Stimulated activated CD4-positive, alpha-beta T cell treated with anti-CD3 and anti-CD28 coated beads, Interleukin-15, amount 100 ng/mL, for 24 hours (primary cell): Measurements from ENCODE around the gene RRAD.
A peak's percentile ranks its signal among the peaks of the same experiment; 100 is the strongest.
"Not testable (repeated sequence)": the region's sequence is repeated elsewhere in the genome, so short reads cannot be mapped to it uniquely, and the experiment has no call there.

ENCODE experiments used
- DNase-seq: peaks from one replicate; pipeline ENCODE4 v3.0.0-alpha.2; 2020

The RRAD gene

DNA sequence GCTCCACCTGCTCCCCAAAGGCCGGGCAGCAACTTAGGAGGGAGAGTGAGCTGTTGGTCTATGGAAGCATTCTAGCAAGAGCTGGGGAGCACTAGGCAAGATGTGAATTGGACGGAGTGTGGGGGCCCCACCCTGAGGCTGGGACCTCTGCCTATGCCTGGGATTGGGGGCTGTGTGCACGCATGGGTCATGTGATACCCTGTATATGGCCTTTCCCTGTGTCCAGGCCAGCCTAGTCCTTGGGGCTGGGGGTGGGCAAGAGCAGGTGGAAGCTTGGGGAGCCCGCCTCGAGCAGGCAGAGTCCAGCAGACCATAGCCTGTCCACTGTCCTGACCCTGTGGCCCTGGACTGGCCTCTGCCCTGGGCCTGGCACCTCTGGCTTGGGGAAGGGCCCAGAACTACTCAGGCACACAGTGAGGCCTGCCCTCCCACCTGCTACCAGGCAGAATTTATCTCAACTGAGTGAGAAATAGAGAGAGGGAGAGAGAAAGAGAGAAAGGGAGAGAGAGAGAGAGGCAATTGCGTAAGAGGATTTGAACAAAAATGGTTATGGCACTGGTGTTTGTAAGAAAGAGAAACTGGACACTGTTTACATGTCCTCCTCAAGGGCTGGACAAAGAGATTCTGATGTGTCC is 25.9 kb downstream of the RRAD start:
- DNase-seq = no peak

DNA sequence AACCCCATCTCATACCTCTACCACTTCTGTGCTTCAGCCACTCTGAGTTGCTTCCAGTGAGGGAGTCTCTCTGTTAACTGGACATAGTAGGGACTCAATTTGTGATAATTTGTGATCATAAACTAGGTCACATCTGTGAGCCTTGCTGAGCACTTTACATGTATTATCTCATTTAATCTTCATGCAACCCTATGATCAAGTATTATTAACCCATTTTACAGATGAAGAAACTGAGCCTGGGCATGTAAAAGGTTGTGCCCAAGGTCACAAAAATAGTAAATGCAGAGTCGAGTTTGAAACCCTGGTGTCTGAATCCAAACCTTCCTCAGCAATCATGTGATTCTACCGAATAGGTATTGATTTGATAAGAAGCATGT is 26.4 kb downstream of the RRAD start:
- DNase-seq = no peak

DNA sequence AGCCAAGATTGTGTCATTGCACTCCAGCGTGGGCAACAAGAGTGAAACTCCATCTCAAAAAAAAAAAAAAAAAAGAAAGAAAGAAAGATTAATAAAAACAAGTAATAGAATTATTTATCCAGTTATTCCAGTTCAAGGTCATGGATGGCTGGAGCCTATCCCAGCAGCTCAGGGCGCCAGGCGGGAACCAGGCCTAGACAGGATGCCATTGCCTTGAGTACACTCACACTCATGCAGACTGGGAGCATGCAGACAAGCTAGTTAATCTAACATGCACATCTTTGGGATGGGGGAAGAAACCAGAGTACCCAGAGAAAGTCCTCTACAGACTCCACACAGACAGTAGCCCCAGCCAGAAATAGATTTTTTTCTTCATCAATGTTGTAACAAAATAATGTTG is 27.1 kb downstream of the RRAD start:
- DNase-seq = no peak

GRCh38 chr16:66896682-66897081 is 28.7 kb downstream of the RRAD start:
- not testable (repeated sequence) for DNase-seq

DNA sequence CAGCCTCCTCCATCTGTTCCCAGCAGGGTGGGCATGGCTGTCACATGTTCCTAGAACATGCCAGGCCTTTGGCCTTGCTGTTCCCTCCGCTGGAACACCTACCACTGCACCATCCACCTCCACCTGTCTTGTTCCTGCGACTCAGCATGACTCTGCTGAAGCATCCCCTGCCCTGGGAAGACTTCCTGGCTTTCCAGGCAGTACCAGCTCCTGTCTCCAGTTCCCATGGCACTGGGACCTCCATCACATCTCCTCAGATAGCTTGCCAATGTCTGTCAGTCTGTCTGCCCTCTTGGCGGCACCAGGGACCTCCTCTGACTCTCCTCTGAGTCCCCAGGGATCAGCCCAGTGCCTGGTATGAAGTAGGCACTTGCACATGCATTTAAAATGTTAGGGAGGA is 29.3 kb downstream of the RRAD start:
- no peak for DNase-seq

- no peak for DNase-seq
These were observed 29.7 kb downstream of the RRAD start for GRCh38 chr16:66895689-66895979.

DNA sequence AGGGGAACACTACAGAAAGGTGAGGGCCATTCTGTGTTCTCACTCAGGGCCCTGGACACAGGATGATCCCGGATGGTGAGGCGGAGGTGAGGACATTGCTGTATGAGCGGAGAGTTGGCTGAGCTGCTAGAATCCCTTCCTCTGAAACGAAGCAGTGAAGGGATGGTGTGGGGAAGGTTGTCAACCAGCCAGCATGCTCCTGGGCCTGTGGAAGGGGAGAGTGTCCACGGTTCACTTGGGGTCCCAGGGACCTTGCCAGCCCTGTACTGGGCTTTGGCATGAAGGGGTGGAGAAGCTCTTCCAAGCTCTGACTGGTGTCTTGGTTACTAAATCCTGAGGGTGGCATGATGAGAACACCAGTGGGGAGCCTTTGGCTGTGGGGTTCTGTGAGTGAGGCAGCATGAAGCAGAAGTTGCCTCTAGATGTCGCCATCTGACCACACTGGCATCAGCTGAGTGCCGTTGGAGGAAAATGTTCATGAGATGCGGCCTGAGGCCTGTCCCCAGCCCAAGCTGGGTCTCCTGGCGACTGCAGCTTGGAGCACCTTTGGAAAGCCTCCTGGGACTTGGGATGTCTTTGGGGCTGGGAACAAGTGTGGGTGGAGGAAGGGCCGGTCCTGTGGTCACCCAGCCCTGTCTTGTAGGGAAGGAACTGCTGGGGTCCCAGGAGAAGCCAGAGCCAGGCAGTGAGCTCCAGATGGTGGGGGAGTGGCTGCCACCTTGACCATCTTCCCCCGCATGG is 30.2 kb downstream of the RRAD start:
- peak; percentile 64 for DNase-seq

DNA sequence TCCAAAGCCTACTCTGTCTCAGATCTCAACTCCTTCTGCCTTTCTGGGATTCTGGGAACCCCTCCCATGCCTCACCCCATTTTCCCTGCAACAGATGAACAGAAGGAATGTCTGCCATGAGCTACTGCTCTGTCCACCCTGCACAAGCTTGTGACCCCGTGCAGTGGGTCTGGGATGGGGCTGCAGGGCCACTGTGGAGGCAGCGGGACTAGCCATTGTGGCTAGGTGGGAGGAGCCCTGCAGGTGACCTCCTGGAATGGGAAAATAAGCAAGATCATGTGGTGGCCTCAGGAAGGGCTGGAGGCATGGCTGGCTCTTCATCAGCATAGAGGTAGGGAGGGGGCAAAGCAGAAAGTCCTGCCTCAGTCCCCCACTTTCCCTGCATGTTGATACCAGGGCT is 31.3 kb downstream of the RRAD start:
- DNase-seq = no peak

DNA sequence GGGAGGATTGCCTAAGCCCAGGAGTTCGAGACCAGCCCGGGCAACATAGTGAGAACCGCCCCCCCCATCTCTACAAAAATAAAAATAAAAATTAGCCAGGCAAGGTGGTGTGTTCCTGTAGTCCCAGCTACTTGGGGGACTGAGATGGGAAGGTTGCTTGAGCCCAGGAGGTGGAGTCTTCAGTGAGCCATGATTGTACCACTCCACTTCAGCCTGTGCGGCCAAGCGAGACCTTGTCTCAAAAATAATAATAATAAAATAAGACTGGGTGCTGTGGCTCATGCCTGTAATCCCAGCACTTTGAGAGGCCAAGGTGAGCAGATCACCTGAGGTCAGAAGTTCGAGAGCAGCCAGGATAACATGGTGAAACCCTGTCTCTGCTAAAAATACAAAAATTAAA is 33.5 kb downstream of the RRAD start:
- DNase-seq = no peak

DNA sequence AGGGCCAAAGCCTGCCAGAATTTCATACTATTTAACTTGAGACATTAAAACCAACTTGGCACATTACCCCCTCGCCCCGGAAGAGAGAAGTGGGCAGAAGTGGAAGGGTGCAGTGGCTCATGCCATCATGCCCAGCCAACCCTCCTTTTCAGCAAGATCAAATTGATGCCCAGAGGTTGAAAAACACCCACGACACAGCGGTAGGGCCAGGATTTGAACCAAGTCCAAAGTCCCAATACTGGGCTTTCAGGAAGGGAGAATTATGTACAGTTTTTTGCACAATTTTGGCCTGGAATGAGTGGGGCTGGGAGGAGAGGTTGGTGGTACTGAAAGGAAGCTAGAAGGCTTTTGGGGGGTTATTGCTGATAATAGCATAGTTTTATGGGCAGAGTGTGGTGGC is 34.0 kb downstream of the RRAD start:
- DNase-seq = no peak

DNA sequence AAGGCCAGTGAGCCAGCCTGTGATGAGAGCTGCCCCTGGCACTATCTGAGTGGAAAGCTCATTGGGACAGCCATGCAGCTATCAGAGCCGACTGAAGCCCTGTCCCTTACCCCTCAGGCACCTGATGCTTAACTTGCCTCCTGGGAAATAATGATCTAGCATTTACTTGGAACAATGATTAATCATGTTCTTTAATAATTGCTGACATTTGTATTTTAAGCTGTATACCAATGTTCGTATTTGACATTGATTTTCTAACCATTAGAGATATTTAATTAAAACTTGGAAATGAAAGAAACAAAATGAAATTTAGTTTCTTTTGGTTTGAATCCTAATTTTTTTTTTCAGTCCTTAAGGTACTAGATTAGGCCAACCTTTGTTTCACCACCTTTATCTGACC is 34.5 kb downstream of the RRAD start:
- DNase-seq = no peak

- DNase-seq = no peak
These were observed 35.7 kb downstream of the RRAD start for GRCh38 chr16:66889622-66890021.

DNA sequence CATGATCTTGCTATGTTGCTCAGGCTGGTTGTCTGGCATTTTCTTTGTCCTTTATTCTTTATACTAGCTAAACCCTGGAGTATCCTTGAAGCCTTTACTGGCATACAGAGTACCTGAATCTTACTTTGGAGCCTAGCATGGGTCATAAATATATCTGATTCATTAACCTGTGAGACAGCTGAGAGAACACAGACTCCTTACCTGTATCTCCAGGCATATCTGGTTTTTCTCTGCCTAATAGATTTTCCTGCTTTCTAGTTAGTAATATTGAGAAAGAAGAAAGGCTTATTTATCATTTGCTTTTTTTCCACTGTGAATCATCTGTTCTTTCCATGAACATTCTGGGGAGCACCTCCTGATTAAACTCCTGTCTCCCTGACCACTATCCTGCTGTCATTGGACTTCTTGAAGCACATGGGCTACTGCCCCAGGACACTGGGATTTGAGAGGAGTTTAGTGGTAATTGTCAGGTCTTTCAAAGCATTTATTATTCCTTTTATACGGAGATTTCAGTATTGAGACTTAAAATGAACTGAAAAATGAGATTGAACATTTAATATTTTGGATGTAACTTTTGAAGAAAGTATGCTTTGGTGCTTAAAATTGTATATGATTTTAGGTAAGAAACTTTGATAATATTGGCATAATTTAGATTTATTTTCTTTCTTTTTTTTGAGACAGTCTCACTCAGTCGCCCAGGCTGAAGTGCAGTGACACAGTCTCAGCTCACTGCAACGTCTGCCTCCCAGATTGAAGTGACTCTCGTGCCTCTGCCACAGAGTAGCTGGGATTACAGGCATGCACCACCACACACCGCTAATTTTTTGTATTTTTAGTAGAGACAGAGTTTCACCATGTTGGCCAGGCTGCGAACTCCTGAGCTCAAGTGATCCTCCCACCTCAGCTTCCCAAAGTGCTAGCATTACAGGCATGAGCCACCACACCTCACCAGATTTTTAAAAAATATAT is 36.4 kb downstream of the RRAD start:
- DNase-seq = no peak

DNA sequence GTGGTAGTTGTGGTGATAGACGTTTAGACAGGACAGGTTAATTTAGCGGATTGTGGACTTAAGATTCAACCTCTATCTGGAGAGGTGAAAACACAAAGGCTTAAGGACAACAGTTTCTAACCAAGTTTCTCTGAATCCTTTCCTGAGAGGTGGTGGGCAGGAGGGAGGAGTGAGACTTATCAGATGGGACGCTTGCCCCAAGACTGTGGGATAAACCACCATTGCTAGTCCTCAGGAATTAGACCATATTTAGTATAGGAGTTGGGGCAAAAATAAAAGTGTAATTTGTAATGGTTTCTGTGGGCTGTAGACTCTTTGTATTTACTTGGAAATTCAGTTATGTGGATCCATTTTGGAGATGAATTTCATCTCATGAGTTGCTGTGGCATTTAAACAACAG is 38.4 kb downstream of the RRAD start:
- no peak for DNase-seq

DNA sequence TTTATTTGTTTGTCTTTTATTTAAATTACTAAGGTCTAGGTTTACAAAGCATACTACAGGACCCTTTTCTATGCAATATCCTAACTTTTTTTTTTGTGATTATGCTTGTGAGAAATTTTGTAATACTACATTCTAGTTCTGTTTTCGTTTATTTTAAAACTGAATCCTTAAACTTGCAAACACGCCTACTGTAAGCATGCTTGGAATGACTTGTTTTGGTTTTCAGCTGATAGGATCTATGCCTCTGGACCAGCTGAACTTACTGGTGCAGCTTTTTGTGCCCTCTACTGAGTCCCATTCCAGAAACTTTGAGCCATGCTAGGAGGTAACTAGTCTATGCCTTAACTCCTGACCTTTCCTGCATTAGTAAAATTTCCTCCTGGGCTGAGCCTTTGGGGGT is 39.0 kb downstream of the RRAD start:
- no peak for DNase-seq

DNA sequence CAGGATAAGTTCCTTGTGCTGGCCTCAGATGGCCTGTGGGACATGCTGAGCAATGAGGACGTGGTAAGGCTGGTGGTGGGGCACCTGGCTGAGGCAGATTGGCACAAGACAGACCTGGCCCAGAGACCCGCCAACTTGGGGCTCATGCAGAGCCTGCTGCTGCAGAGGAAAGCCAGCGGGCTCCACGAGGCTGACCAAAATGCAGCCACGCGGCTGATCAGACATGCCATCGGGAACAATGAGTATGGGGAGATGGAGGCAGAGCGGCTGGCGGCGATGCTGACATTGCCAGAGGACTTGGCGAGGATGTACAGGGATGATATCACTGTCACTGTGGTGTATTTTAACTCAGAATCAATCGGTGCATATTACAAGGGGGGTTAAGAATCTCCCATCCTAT is 39.8 kb downstream of the RRAD start:
- no peak for DNase-seq

- no peak for DNase-seq
These were observed 42.6 kb downstream of the RRAD start for GRCh38 chr16:66882702-66883101.

DNA sequence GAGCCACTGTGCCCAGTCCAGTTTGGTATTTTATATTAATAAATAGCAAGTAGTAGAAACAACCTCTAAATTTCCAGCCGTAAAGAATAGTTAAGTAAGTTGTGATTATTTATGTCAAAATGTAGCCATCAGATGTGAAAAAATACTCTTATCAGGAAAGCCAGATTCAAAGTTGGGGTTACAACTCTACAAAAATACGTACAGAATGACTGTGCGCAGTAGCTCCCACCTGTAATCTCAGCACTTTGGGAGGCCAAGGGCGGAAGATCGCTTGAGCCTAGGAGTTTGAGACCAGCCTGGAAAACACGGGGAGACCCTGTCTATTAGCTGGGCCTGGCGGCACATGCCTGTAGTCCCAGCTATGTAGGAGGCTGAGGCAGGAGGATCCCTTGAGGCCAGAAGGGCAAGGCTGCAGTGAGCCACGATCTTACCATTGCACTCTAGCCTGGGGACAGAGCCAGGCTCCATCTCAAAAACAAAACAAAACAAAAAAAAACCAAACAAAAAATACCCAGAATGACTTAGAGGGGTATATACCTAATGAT is 43.3 kb downstream of the RRAD start:
- DNase-seq = no peak

- DNase-seq = no peak
These were observed 43.8 kb downstream of the RRAD start for GRCh38 chr16:66881560-66881959.

- peak; percentile 35 for DNase-seq
These were observed 44.3 kb downstream of the RRAD start for GRCh38 chr16:66881014-66881417.

GRCh38 chr16:66880288-66881013 is 44.9 kb downstream of the RRAD start, which contains the start of gene PDP2:
Gene PDP2, plus strand, starts transcription at chr16:66880515. Its CDS starts 3,770 bp downstream, at chr16:66884285.
- peak; percentile 96 for DNase-seq

GRCh38 chr16:66878067-66878466 is 47.3 kb downstream of the RRAD start:
- peak; percentile 85 for DNase-seq
